PFSK-1 (cell line): Measurements from ENCODE around the gene TOMM6.

Source experiments
- FOXP2 ChIP-seq: optimal IDR thresholded peaks from 2 replicates; pipeline ENCODE3; 2011; ENCODE audit warnings: borderline replicate concordance, control low read depth, inconsistent platforms; ENCODE audit not compliant: insufficient read depth; ENCODE audit errors: extremely low read length, extremely low read depth
- POLR2AphosphoS5 ChIP-seq: IDR thresholded peaks from 2 replicates; pipeline ENCODE4 v1.6.1; 2012; ENCODE audit warnings: low read depth, mild to moderate bottlenecking, control low read depth, low read length, moderate library complexity
- REST ChIP-seq, 2 experiments: IDR thresholded peaks; 2 replicates each; pipeline versions ENCODE4 v1.6.1 to v1.8.0; 2011 to 2012; ENCODE audit warnings: low read depth in 2 of 2, low read length in 2 of 2, control low read depth in 1 of 2, inconsistent platforms in 1 of 2, mild to moderate bottlenecking in 1 of 2, moderate library complexity in 1 of 2; ENCODE audit not compliant: insufficient read depth in 1 of 2
- SIN3A ChIP-seq: IDR thresholded peaks from 2 replicates; pipeline ENCODE4 v1.6.1; 2012; ENCODE audit warnings: mild to moderate bottlenecking, low read length, moderate library complexity, borderline replicate concordance; ENCODE audit not compliant: insufficient read depth
- TAF1 ChIP-seq: IDR thresholded peaks from 2 replicates; pipeline ENCODE4 v1.6.1; 2012; ENCODE audit warnings: low read length, control low read depth, borderline replicate concordance; ENCODE audit not compliant: insufficient read depth

Gene TOMM6

GRCh38 chr6:41813956-41814355 lies 26.5 kb downstream of the TOMM6 start:
- TF ChIP-seq POLR2AphosphoS5 (no peak), TAF1 (no peak), FOXP2 (no peak), REST (IDR thresholded peaks at IDR 0.05; ENCODE audit: insufficient read depth in 1 of 2, low read depth in 2 of 2, low read length in 2 of 2) (no peak), SIN3A (no peak)

- TF ChIP-seq TAF1, result no peak
- TF ChIP-seq REST (IDR thresholded peaks at IDR 0.05; ENCODE audit: insufficient read depth in 1 of 2, low read depth in 2 of 2, low read length in 2 of 2), result no peak
- no peak for TF ChIP-seq FOXP2
- TF ChIP-seq SIN3A, result no peak
- no peak for TF ChIP-seq POLR2AphosphoS5
These were observed 27.1 kb downstream of the TOMM6 start for GRCh38 chr6:41814629-41815028.

- no peak for TF ChIP-seq REST (IDR thresholded peaks at IDR 0.05; ENCODE audit: insufficient read depth in 1 of 2, low read depth in 2 of 2, low read length in 2 of 2)
- no peak for TF ChIP-seq POLR2AphosphoS5
- no peak for TF ChIP-seq SIN3A
- TF ChIP-seq FOXP2, result no peak
- no peak for TF ChIP-seq TAF1
These were observed 28.1 kb downstream of the TOMM6 start for GRCh38 chr6:41815587-41815986.

GRCh38 chr6:41818271-41819054 lies 31.0 kb downstream of the TOMM6 start:
- TF ChIP-seq POLR2AphosphoS5 (no peak), SIN3A (no peak), REST (IDR thresholded peaks at IDR 0.05; ENCODE audit: insufficient read depth in 1 of 2, low read depth in 2 of 2, low read length in 2 of 2) (no peak), FOXP2 (no peak), TAF1 (no peak)

- no peak for TF ChIP-seq REST (IDR thresholded peaks at IDR 0.05; ENCODE audit: insufficient read depth in 1 of 2, low read depth in 2 of 2, low read length in 2 of 2)
- TF ChIP-seq TAF1, result no peak
These were observed 33.8 kb downstream of the TOMM6 start for GRCh38 chr6:41821266-41821665.
